ENCODE results near the gene MESD.

GRCh38 chr15:80953953-80954778 is 35.5 kb downstream of the MESD start:
- TF ChIP-seq EZH2 (IDR thresholded peaks at IDR 0.05; ENCODE audit: borderline replicate concordance, insufficient read depth, low read length, poor library complexity, severe bottlenecking) (no peak), CTCF (IDR thresholded peaks at IDR 0.05; ENCODE audit: poor library complexity, severe bottlenecking) (no peak), EP300 (conservative IDR thresholded peaks at IDR 0.05; ENCODE audit: poor library complexity, severe bottlenecking) (no peak), POLR2AphosphoS5 (IDR thresholded peaks at IDR 0.05) (no peak), RAD21 (conservative IDR thresholded peaks at IDR 0.05) (no peak), TAF1 (IDR thresholded peaks at IDR 0.05; ENCODE audit: low read depth) (no peak), SMC3 (conservative IDR thresholded peaks at IDR 0.05; ENCODE audit: poor library complexity) (no peak), REST (IDR thresholded peaks at IDR 0.05; ENCODE audit: borderline replicate concordance) (no peak)
